Measurements from ENCODE around the gene FAM193B.
"Not testable (repeated sequence)": the region's sequence is repeated elsewhere in the genome, so short reads cannot be mapped to it uniquely, and the experiment has no call there.

FAM193B gene

DNA sequence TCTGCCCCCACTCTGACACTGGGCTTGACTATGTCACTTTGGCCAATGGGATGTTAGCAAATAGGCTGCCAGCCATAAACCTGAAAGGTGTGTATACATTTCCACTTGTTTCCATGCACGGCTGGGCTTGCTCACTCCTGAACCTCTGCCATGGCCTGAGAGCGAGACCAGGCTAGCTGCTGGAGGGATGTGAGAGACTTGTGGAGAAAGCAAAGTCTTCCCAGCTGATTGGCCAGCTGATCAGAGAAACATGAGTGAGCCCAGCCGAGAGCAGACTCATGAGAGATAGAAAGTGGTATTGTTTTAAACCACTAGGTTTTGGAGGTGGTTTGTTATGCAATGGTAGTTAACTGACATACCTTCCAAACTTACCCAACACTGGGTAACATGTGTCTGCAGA, 13.9 kb downstream of the FAM193B start:
- no peak overlapping the region for H3K4me3 ChIP-seq (ENCODE audit: control insufficient read depth, low read depth, low read length)
- peak; percentile 21 for DNase-seq (ENCODE audit: low read depth)
- TF ChIP-seq, protein P1, sequence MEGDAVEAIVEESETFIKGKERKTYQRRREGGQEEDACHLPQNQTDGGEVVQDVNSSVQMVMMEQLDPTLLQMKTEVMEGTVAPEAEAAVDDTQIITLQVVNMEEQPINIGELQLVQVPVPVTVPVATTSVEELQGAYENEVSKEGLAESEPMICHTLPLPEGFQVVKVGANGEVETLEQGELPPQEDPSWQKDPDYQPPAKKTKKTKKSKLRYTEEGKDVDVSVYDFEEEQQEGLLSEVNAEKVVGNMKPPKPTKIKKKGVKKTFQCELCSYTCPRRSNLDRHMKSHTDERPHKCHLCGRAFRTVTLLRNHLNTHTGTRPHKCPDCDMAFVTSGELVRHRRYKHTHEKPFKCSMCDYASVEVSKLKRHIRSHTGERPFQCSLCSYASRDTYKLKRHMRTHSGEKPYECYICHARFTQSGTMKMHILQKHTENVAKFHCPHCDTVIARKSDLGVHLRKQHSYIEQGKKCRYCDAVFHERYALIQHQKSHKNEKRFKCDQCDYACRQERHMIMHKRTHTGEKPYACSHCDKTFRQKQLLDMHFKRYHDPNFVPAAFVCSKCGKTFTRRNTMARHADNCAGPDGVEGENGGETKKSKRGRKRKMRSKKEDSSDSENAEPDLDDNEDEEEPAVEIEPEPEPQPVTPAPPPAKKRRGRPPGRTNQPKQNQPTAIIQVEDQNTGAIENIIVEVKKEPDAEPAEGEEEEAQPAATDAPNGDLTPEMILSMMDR (conservative IDR thresholded peaks at IDR 0.05; ENCODE audit: control insufficient read depth, insufficient read depth, low read depth, low read length): no peak

DNA sequence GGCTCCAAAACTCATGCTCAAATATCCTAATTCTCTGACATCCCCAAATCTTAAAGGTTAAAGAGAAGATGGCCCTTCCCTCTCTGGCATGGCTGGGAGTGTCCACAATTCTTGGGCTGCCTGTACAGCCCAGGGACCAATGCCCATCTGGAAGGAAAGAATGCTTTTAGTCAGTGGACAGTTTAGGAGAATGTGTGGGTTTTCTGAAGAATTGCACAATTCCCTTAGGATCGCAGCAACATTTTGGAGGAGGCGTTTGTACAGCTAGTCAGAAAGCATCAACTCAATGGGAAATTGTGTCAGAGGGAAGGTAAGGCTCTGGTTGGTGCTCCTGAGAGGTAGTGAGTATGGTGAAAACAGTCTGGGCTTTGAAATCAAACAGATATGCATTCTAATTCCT, 15.0 kb downstream of the FAM193B start:
- H3K4me3 ChIP-seq (ENCODE audit: control insufficient read depth, low read depth, low read length): no peak overlapping the region
- TF ChIP-seq, protein P1 (conservative IDR thresholded peaks at IDR 0.05; ENCODE audit: control insufficient read depth, insufficient read depth, low read depth, low read length): no peak
- DNase-seq (ENCODE audit: low read depth): peak; percentile 98

DNA sequence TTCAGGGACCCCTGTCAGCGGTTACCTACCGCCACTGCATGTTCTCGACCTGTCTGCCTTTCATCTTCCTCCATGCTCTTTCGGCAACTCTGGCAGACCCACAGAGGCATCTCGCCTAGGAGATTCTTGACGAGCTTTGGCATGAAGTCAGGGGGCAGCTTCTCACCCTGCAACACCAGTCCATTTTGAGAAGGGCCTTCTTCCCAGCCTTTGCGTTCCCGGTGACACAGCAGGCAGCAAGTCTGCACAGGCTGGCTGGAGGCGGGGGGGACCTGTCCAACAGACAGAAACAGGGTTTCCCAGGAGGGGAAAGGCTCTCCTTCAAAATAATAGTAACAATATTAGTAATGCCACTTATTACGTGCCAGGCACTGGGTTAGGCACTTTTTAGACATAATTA, 15.5 kb downstream of the FAM193B start:
- TF ChIP-seq, protein P1 (conservative IDR thresholded peaks at IDR 0.05; ENCODE audit: control insufficient read depth, insufficient read depth, low read depth, low read length): no peak
- no peak overlapping the region for H3K4me3 ChIP-seq (ENCODE audit: control insufficient read depth, low read depth, low read length)
- DNase-seq (ENCODE audit: low read depth): no peak

DNA sequence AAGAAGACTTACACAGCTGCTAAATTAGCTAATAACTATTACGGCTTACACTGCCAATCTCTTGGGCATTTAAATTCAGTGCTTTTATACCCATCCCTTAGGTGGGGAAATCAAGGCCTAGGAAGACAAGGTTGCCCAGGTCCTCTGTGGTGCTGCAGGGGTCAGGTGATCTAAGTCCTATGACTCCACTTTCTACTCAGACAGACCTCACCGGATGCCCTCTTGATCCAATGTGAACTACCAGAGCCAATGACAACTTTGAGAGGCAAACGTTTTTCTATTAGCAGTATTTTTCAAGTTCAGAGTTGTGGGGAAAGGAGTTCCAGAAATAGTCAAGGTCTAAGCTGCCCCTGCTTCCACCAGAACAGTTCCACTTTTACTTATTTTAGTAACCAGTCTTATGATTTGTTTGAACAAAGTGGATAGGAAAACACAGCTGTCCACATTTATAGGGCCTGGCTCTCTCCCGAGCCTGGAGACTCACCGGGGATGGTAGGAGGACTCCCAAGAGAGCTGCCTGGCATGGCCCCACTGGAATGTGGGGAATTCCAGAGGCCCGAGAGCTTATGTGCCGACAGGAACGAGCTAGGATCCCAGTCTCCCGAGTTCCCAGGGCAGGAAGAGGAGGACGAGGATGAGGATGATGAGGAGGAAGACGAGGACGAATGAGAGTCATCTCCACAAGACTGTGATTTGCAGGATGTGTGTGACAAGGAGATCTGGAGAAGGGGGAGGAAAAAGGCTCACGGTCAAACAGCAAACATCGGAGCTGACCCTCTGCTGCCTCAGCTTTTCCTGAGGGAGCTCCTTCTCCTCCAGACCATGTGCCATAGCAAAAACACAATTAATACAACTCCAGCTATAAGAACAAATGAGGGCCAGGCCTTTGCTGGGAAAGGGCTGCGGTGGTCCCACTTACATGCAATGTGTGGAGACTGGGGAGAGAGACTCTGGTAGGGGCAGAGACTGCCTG, 16.7 kb downstream of the FAM193B start:
- DNase-seq (ENCODE audit: low read depth): peak; percentile 84

DNA sequence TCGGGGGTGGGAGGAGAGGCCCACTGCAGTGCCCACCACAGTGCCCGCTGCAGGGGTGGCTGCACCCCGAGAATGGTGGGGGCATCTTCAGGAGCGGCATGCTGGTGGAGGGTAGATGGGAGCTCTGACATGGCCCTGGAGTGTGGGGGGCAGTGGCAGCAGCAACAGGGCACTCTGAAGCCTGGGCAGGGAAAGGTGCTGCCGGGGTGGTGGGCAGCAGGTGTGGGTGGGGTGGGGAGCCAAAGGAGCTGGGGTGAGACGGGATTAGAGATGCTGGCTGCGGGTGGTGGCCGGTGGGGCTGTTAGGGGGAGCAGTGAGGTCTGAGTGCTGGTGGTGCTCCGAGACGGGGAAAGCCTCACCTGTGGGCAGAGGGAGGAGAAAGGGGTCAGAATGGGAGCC, 18.0 kb downstream of the FAM193B start:
- DNase-seq (ENCODE audit: low read depth): no peak
- TF ChIP-seq, protein P1 (conservative IDR thresholded peaks at IDR 0.05; ENCODE audit: control insufficient read depth, insufficient read depth, low read depth, low read length): no peak
- no peak overlapping the region for H3K4me3 ChIP-seq (ENCODE audit: control insufficient read depth, low read depth, low read length)

More for the DNA sequence above, 16.7 kb downstream of the FAM193B start:
- no peak overlapping the region for H3K4me3 ChIP-seq (ENCODE audit: control insufficient read depth, low read depth, low read length)
- TF ChIP-seq, protein P1 (conservative IDR thresholded peaks at IDR 0.05; ENCODE audit: control insufficient read depth, insufficient read depth, low read depth, low read length): no peak

DNA sequence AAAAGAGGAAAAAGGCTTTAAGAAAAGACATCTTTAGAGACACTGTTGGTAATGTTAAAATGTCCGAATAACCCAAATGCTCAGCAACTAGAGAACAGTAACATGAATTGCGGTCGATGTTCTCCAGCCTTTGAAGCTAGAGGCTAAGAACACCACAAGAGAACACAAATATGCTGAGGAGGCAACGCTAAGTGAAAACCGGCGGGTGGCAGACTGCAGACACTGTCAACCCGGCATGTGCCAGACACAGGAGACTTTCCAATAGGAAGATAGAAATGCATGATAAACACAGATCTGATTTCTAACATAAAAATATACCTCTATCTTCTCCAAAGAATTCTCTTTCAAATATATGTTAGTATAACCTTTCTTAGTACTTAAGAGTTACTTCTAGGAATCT, 19.2 kb downstream of the FAM193B start:
- DNase-seq (ENCODE audit: low read depth): no peak
- TF ChIP-seq, protein P1 (conservative IDR thresholded peaks at IDR 0.05; ENCODE audit: control insufficient read depth, insufficient read depth, low read depth, low read length): no peak
- H3K4me3 ChIP-seq (ENCODE audit: control insufficient read depth, low read depth, low read length): no peak overlapping the region

DNA sequence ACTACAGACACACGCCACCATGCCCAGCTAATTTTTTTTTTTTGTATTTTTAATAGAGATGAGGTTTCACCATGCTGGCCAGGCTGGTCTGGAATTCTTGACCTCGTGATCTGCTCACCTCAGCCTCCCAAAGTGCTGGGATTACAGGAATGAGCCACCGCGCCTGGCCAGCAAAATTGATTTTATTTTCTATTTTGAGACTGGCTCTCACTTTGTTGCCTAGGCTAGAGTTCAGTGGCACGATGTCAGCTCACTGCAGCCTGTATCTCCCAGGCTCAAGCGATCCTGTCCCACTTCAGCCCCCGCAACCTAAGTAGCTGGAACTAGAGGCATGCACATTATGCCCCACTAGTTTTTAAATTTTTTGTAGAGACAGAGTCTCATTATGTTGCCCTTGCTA, 19.9 kb downstream of the FAM193B start:
- H3K4me3 ChIP-seq (ENCODE audit: control insufficient read depth, low read depth, low read length); DNase-seq (ENCODE audit: low read depth): not testable (repeated sequence)

Data from fibroblast of mammary gland (primary cell).